HCT116 (cell line): ENCODE measurements around the gene LY6G5B. TPM values are rescaled to one million over a fixed set of nuclear protein-coding genes. Genes with fewer than 3 reads are reported as not detected.
"Not testable (repeated sequence)": the region's sequence is repeated elsewhere in the genome, so short reads cannot be mapped to it uniquely, and the experiment has no call there.

Experiments used
- ATAC-seq: fragments of 200-7000 bp; cut with Tn5 transposase; 2 replicates; pipeline ENCODE4 v1.9.1; 2020; ENCODE audit warnings: mild to moderate bottlenecking, moderate library complexity
- BruUV-seq: library from RNA; stranded (reverse); fragments of 400-500 nt; replicated peaks from 2 replicates; lab custom pipeline; 2021; lab: Mats Ljungman, UMichigan
- CTCF ChIA-PET: fragments of 300-600 bp; sonication (Branson Sonifier 250); formaldehyde crosslinking; loops from one replicate; lab custom pipeline; 2021; ENCODE audit warnings: antibody characterized with exemption; lab: Charles Lee
- POLR2A ChIA-PET: fragments of 300-600, 350-600 bp; sonication (Branson Sonifier 250); formaldehyde crosslinking; loops from one replicate; lab custom pipeline; 2021; ENCODE audit warnings: antibody characterized with exemption; lab: Charles Lee
- RAD21 ChIA-PET, 2 experiments: fragments of 300-600 bp; sonication (Branson Sonifier 250); formaldehyde crosslinking; loops; one replicate each; lab custom pipeline; 2023; ENCODE audit warnings: low total read pairs in 2 of 2; ENCODE audit not compliant: uncharacterized antibody in 2 of 2, unreplicated experiment in 2 of 2, low non-redundant PET in 1 of 2; lab: Charles Lee
- DNase-seq: peaks from one replicate; pipeline ENCODE4 v3.0.0-alpha.2; 2010; ENCODE audit warnings: low read depth, low spot score
- H2AFZ ChIP-seq: fragments of 200-600 bp; shearing (Covaris generic), sonication (generic); 2 replicates; pipeline ENCODE4 v1.6.1; 2017; ENCODE audit warnings: low read depth, mixed run types, mixed read lengths, antibody characterized with exemption, low read length; ENCODE audit not compliant: poor library complexity, severe bottlenecking
- H3K27ac ChIP-seq: 2 replicates; pipeline ENCODE4 v1.5.1; 2012; ENCODE audit warnings: low read depth, low read length
- H3K27me3 ChIP-seq: fragments of 200-600 bp; sonication (generic); 2 replicates; pipeline ENCODE4 v1.6.1; 2016; ENCODE audit warnings: mixed run types, low read length, mixed read lengths; ENCODE audit not compliant: insufficient read depth
- H3K36me3 ChIP-seq, 2 experiments: fragments of 200-500 bp in 1 of 2; fragments of 200-600 bp in 1 of 2; sonication (Bioruptor generic) in 1 of 2; sonication (generic) in 1 of 2; 2 replicates each; pipeline versions ENCODE4 v1.5.1 to v1.6.1; 2014 to 2016; ENCODE audit warnings: low read length in 2 of 2, inconsistent platforms in 1 of 2, mixed read lengths in 1 of 2, mixed run types in 1 of 2; ENCODE audit not compliant: insufficient read depth in 2 of 2, control insufficient read depth in 1 of 2
- H3K4me1 ChIP-seq, 2 experiments: fragments of 200-600 bp in 1 of 2; sonication (generic) in 1 of 2; 2 replicates each; pipeline versions ENCODE4 v1.5.1 to v1.6.1; 2012 to 2017; ENCODE audit warnings: low read length in 2 of 2, inconsistent platforms in 1 of 2, mild to moderate bottlenecking in 1 of 2, mixed read lengths in 1 of 2, mixed run types in 1 of 2, moderate library complexity in 1 of 2; ENCODE audit not compliant: insufficient read depth in 2 of 2, control insufficient read depth in 1 of 2
- H3K4me2 ChIP-seq: fragments of 200-600 bp; sonication (generic); 2 replicates; pipeline ENCODE4 v1.6.1; 2017; ENCODE audit warnings: mixed run types, low read length, mixed read lengths
- H3K4me3 ChIP-seq, 2 experiments: fragments of 200-600 bp in 1 of 2; sonication (generic) in 1 of 2; replicated peaks in 1 of 2; 2 replicates each; pipeline ENCODE4 v1.5.1; 2011 to 2016; ENCODE audit warnings: low read length in 2 of 2, control low read depth in 1 of 2, low read depth in 1 of 2, mild to moderate bottlenecking in 1 of 2, mixed read lengths in 1 of 2, mixed run types in 1 of 2
- H3K79me2 ChIP-seq: fragments of 200-600 bp; sonication (generic); 2 replicates; pipeline ENCODE4 v1.6.1; 2017; ENCODE audit warnings: mild to moderate bottlenecking, mixed run types, low read length, moderate library complexity, mixed read lengths; ENCODE audit not compliant: insufficient read depth
- H3K9ac ChIP-seq: fragments of 200-600 bp; sonication (generic); 2 replicates; pipeline ENCODE4 v1.6.1; 2016; ENCODE audit warnings: low read length, mixed read lengths
- H3K9me2 ChIP-seq: fragments of 200-600 bp; sonication (generic), shearing (Covaris generic); 2 replicates; pipeline ENCODE4 v1.6.1; 2017; ENCODE audit warnings: mixed run types, mild to moderate bottlenecking, moderate library complexity; ENCODE audit not compliant: insufficient read depth
- H3K9me3 ChIP-seq, 2 experiments: fragments of 200-500 bp in 1 of 2; fragments of 200-600 bp in 1 of 2; sonication (Bioruptor generic) in 1 of 2; sonication (generic) in 1 of 2; 2 replicates each; pipeline ENCODE4 v1.6.1; 2014 to 2017; ENCODE audit warnings: low read length in 2 of 2, mixed read lengths in 2 of 2, inconsistent platforms in 1 of 2, low read depth in 1 of 2, mild to moderate bottlenecking in 1 of 2, mixed run types in 1 of 2, moderate library complexity in 1 of 2; ENCODE audit not compliant: control insufficient read depth in 1 of 2, insufficient read depth in 1 of 2
- H4K20me1 ChIP-seq: fragments of 200-600 bp; sonication (generic), shearing (Covaris generic); 2 replicates; pipeline ENCODE4 v1.6.1; 2017; ENCODE audit warnings: mixed run types, mild to moderate bottlenecking, moderate library complexity; ENCODE audit not compliant: insufficient read depth
- ATF3 ChIP-seq: IDR thresholded peaks from 2 replicates; pipeline ENCODE4 v1.6.1; 2012
- CBX3 ChIP-seq: IDR thresholded peaks from 2 replicates; pipeline ENCODE4 v1.6.1; 2012; ENCODE audit warnings: low read depth
- CTCF ChIP-seq, 3 experiments: fragments of 200-600 bp in 1 of 3; sonication (generic) in 1 of 3; IDR thresholded peaks in 2 of 3; conservative IDR thresholded peaks in 1 of 3; 2 replicates each; pipeline ENCODE4 v1.5.1; 2012 to 2017; ENCODE audit warnings: low read depth in 2 of 3, low read length in 2 of 3, antibody characterized with exemption in 1 of 3, borderline replicate concordance in 1 of 3, control low read depth in 1 of 3, mild to moderate bottlenecking in 1 of 3, mixed read lengths in 1 of 3, mixed run types in 1 of 3, moderate library complexity in 1 of 3; ENCODE audit not compliant: insufficient read depth in 1 of 3
- ELF1 ChIP-seq: IDR thresholded peaks from 2 replicates; pipeline ENCODE4 v1.6.1; 2012; ENCODE audit warnings: low read depth, borderline replicate concordance
- EZH2 ChIP-seq: fragments of 200-600 bp; sonication (generic); IDR thresholded peaks from 2 replicates; pipeline ENCODE4 v1.6.1; 2017; ENCODE audit warnings: antibody characterized with exemption, mixed run types
- FOSL1 ChIP-seq: IDR thresholded peaks from 2 replicates; pipeline ENCODE4 v1.6.1; 2012; ENCODE audit warnings: low read depth
- RAD21 ChIP-seq: IDR thresholded peaks from 2 replicates; pipeline ENCODE4 v1.6.1; 2012; ENCODE audit warnings: low read depth, mild to moderate bottlenecking
- SP1 ChIP-seq: IDR thresholded peaks from 2 replicates; pipeline ENCODE4 v1.6.1; 2012; ENCODE audit warnings: low read depth
- SRF ChIP-seq: IDR thresholded peaks from 2 replicates; pipeline ENCODE4 v1.6.1; 2012; ENCODE audit warnings: low read depth
- TCF7L2 ChIP-seq: IDR thresholded peaks from 2 replicates; pipeline ENCODE4 v1.7.0; 2011; ENCODE audit warnings: borderline replicate concordance, inconsistent platforms; ENCODE audit not compliant: insufficient read depth, insufficient read length; ENCODE audit errors: extremely low read depth
- YY1 ChIP-seq: IDR thresholded peaks from 2 replicates; pipeline ENCODE4 v1.6.1; 2011; ENCODE audit warnings: low read length, low read depth, moderate library complexity, mild to moderate bottlenecking; ENCODE audit not compliant: insufficient replicate concordance; ENCODE audit errors: extremely low read depth
- ZNF274 ChIP-seq: fragments of 200-500 bp; sonication (Bioruptor generic); IDR thresholded peaks from 2 replicates; pipeline ENCODE4 v1.6.1; 2014; ENCODE audit warnings: mild to moderate bottlenecking, low read depth, low read length, inconsistent platforms
- intact Hi-C: fragments of 100-400 bp; cut with micrococcal nuclease; formaldehyde crosslinking; loops from 2 replicates; pipeline ENCODE4 v1.10.0; 2022
- total RNA-seq: library from RNA; stranded (reverse); gene quantifications from one replicate; pipeline ENCODE4 v1.2.1, GENCODE V29; 2021; ENCODE audit not compliant: unreplicated experiment
- TF ChIP-seq, protein P1 (sequence below): IDR thresholded peaks from 2 replicates; pipeline ENCODE4 v1.6.1; 2011; ENCODE audit warnings: mild to moderate bottlenecking, low read length, moderate library complexity; ENCODE audit not compliant: insufficient replicate concordance; ENCODE audit errors: extremely low read depth

LY6G5B gene
- total RNA-seq, 1 experiment from 2014 or later, result 15.4 TPM

GRCh38 chr6:31708224-31708623 is 38.4 kb downstream of the LY6G5B start:
- no peak for TF ChIP-seq YY1
- TF ChIP-seq SP1, result no peak
- TF ChIP-seq, protein P1, sequence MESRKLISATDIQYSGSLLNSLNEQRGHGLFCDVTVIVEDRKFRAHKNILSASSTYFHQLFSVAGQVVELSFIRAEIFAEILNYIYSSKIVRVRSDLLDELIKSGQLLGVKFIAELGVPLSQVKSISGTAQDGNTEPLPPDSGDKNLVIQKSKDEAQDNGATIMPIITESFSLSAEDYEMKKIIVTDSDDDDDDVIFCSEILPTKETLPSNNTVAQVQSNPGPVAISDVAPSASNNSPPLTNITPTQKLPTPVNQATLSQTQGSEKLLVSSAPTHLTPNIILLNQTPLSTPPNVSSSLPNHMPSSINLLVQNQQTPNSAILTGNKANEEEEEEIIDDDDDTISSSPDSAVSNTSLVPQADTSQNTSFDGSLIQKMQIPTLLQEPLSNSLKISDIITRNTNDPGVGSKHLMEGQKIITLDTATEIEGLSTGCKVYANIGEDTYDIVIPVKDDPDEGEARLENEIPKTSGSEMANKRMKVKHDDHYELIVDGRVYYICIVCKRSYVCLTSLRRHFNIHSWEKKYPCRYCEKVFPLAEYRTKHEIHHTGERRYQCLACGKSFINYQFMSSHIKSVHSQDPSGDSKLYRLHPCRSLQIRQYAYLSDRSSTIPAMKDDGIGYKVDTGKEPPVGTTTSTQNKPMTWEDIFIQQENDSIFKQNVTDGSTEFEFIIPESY, result no peak
- TF ChIP-seq RAD21, result no peak
- no peak for TF ChIP-seq SRF
- no peak for TF ChIP-seq ELF1
- TF ChIP-seq CBX3, result no peak
- no peak for TF ChIP-seq CTCF (IDR thresholded peaks at IDR 0.05 in 2 of 3, conservative IDR thresholded peaks at IDR 0.05 in 1 of 3; ENCODE audit: borderline replicate concordance in 1 of 3, insufficient read depth in 1 of 3, low read depth in 2 of 3, low read length in 2 of 3)
- no peak for TF ChIP-seq ZNF274
- TF ChIP-seq EZH2, result no peak
- TF ChIP-seq ATF3, result no peak
- TF ChIP-seq FOSL1, result no peak
- TF ChIP-seq TCF7L2, result no peak
- POLR2A ChIA-PET, result no interaction called here
- Histone ChIP-seq H3K36me3 (no peaks in the 10 kb centered on the region), H3K27me3 (no peaks in the 10 kb centered on the region), H4K20me1 (no peaks in the 10 kb centered on the region), H3K9me3 (no peaks in the 10 kb centered on the region), H3K4me3 (no peak overlapping the region), H2AFZ (no peak overlapping the region), H3K4me2 (no peak overlapping the region), H3K9ac (no peak overlapping the region), H3K27ac (no peak overlapping the region), H3K79me2 (no peaks in the 10 kb centered on the region), H3K9me2 (no peaks in the 10 kb centered on the region), H3K4me1 (peaks cover 6 to 20% of the 10 kb centered on the region in 2 experiments; a peak in 3 of 4 replicates)
- BruUV-seq, result no TSS peak
- ATAC-seq, result no peak
- DNase-seq, result no peak
- intact Hi-C loops, result no loop called here
- CTCF ChIA-PET, result no interaction called here
- RAD21 ChIA-PET, result no interaction called here

GRCh38 chr6:31709157-31709556 is 39.4 kb downstream of the LY6G5B start:
- peaks cover 8 to 20% of the 10 kb centered on the region in 2 experiments; a peak in 3 of 4 replicates for H3K4me1 ChIP-seq
- RAD21 ChIA-PET, H4K20me1 ChIP-seq, H3K4me3 ChIP-seq, ATAC-seq, H3K9me2 ChIP-seq, H3K27ac ChIP-seq, H3K9ac ChIP-seq, intact Hi-C loops, H2AFZ ChIP-seq, BruUV-seq, H3K79me2 ChIP-seq, H3K4me2 ChIP-seq, CTCF ChIA-PET, H3K36me3 ChIP-seq, DNase-seq, H3K27me3 ChIP-seq, POLR2A ChIA-PET, H3K9me3 ChIP-seq: not testable (repeated sequence)
